Testis (tissue), 3 donors: Measurements from ENCODE around the gene ERCC3. TPM values are rescaled to one million over a fixed set of nuclear protein-coding genes. Genes with fewer than 3 reads are reported as not detected.
"Not testable (repeated sequence)": the region's sequence is repeated elsewhere in the genome, so short reads cannot be mapped to it uniquely, and the experiment has no call there.

ENCODE experiments used
- DNase-seq: peaks from one replicate; pipeline ENCODE4 v3.0.0-alpha.2; 2019
- H3K27ac ChIP-seq, 2 donors: fragments of 200-600 bp; sonication (generic); one replicate each; pipeline ENCODE4 v1.5.1; 2019
- H3K27me3 ChIP-seq: fragments of 200-600 bp; sonication (generic); one replicate; pipeline ENCODE4 v1.5.1; 2019
- H3K36me3 ChIP-seq: fragments of 200-600 bp; sonication (generic); one replicate; pipeline ENCODE4 v1.5.1; 2017; ENCODE audit warnings: low read depth; ENCODE audit errors: missing control alignments
- H3K4me1 ChIP-seq: fragments of 200-600 bp; sonication (generic); one replicate; pipeline ENCODE4 v1.5.1; 2019
- H3K4me3 ChIP-seq, 2 donors: fragments of 200-600 bp; sonication (generic); one replicate each; pipeline ENCODE4 v1.5.1; 2017 to 2019
- H3K9me3 ChIP-seq: fragments of 200-600 bp; sonication (generic); one replicate; pipeline ENCODE4 v1.5.1; 2017
- CTCF ChIP-seq, 3 experiments: fragments of 450-650 bp in 2 of 3; fragments of 200-600 bp in 1 of 3; sonication (generic) in 1 of 3; IDR thresholded peaks; one replicate each; pipeline ENCODE4 v1.5.1; 2016 to 2019; ENCODE audit warnings: antibody characterized with exemption in 3 of 3, mild to moderate bottlenecking in 2 of 3, moderate library complexity in 1 of 3
- POLR2A ChIP-seq: fragments of 450-650 bp; IDR thresholded peaks from one replicate; pipeline ENCODE4 v1.6.1; 2017; ENCODE audit warnings: antibody characterized with exemption, mild to moderate bottlenecking, moderate library complexity
- WGBS, 2 donors: methylation state at CpG; one replicate each; pipeline ENCODE4 v1.1.5; 2018; 5-methylcytosine and 5-hydroxymethylcytosine counted together
- intact Hi-C: fragments of 100-400 bp; cut with DNase I; formaldehyde crosslinking; loops from one replicate; pipeline ENCODE4 v1.15.1; 2023; ENCODE audit warnings: low total_unique reads
- polyA plus RNA-seq: library from polyadenylated mRNA; stranded (reverse); fragments of 350-450 nt; fragmentation: Illumina TruSeq; extraction: RNeasy Lipid Tissue Mini Kit (QIAGEN cat#74804); gene quantifications from one replicate; pipeline ENCODE4 v1.2.3, GENCODE V29; 2014; ENCODE audit warnings: low read depth, low replicate concordance; ENCODE audit not compliant: insufficient read depth
- total RNA-seq, 2 donors: library from RNA; depleted of rRNA; stranded (reverse); fragments of >200 nt; gene quantifications; one replicate each; pipeline ENCODE4 v1.2.3, GENCODE V29; 2016

Gene ERCC3
- total and polyA plus RNA-seq, 3 donors from 2014 or later, result 78.2 to 87.5 (median 81.2) TPM

- Histone ChIP-seq H3K9me3 (no peaks in the 10 kb centered on the region), H3K4me3 (no peak overlapping the region), H3K27ac (no peak overlapping the region), H3K4me1 (no peaks in the 10 kb centered on the region), H3K36me3 (no peaks in the 10 kb centered on the region), H3K27me3 (no peaks in the 10 kb centered on the region)
- WGBS, 2 donors, result 76 to 86% methylated on average over 8 of the region's 8 CpGs
- TF ChIP-seq CTCF (IDR thresholded peaks at IDR 0.05) (no peak), POLR2A (no peak)
- intact Hi-C loops, result no loop called here
- no peak for DNase-seq
Measured at GRCh38 chr2:127256866-127257265, 37.1 kb downstream of the ERCC3 start.

GRCh38 chr2:127256381-127256780 lies 37.6 kb downstream of the ERCC3 start:
- 85 to 93% methylated on average over 3 of the region's 3 CpGs for WGBS, 2 donors
- Histone ChIP-seq H3K36me3 (no peaks in the 10 kb centered on the region), H3K4me3 (no peak overlapping the region), H3K4me1 (no peaks in the 10 kb centered on the region), H3K27me3 (no peaks in the 10 kb centered on the region), H3K27ac (no peak overlapping the region), H3K9me3 (no peaks in the 10 kb centered on the region)
- no peak for DNase-seq
- intact Hi-C loops, result no loop called here
- no peak for TF ChIP-seq CTCF (IDR thresholded peaks at IDR 0.05)
- TF ChIP-seq POLR2A, result no peak

- no peaks in the 10 kb centered on the region for H3K27me3 ChIP-seq
- 95 to 97% methylated on average over 5 to 6 of the region's 6 CpGs for WGBS, 2 donors
- intact Hi-C loops, result no loop called here
- TF ChIP-seq POLR2A (no peak), CTCF (IDR thresholded peaks at IDR 0.05) (no peak)
- DNase-seq, result no peak
- H3K27ac ChIP-seq, result no peak overlapping the region
- H3K36me3 ChIP-seq, result no peaks in the 10 kb centered on the region
- no peak overlapping the region for H3K4me3 ChIP-seq
- H3K4me1 ChIP-seq, result no peaks in the 10 kb centered on the region
- no peaks in the 10 kb centered on the region for H3K9me3 ChIP-seq
Measured at GRCh38 chr2:127255721-127256120, 38.2 kb downstream of the ERCC3 start.

GRCh38 chr2:127255146-127255545 lies 38.8 kb downstream of the ERCC3 start:
- no peak overlapping the region for H3K27ac ChIP-seq
- H3K27me3 ChIP-seq, result no peaks in the 10 kb centered on the region
- TF ChIP-seq POLR2A (no peak), CTCF (IDR thresholded peaks at IDR 0.05) (no peak)
- no peaks in the 10 kb centered on the region for H3K4me1 ChIP-seq
- intact Hi-C loops, result no loop called here
- 37 to 47% methylated on average over 2 of the region's 2 CpGs for WGBS, 2 donors
- DNase-seq, result no peak
- H3K9me3 ChIP-seq, result no peaks in the 10 kb centered on the region
- H3K4me3 ChIP-seq, result no peak overlapping the region
- H3K36me3 ChIP-seq, result no peaks in the 10 kb centered on the region

GRCh38 chr2:127254386-127254981 lies 39.5 kb downstream of the ERCC3 start:
- no peak overlapping the region for H3K4me3 ChIP-seq
- no peak for TF ChIP-seq POLR2A
- no peak for TF ChIP-seq CTCF (IDR thresholded peaks at IDR 0.05)
- H3K27me3 ChIP-seq, result no peaks in the 10 kb centered on the region
- intact Hi-C loops, result no loop called here
- H3K36me3 ChIP-seq, result no peaks in the 10 kb centered on the region
- H3K9me3 ChIP-seq, result no peaks in the 10 kb centered on the region
- H3K27ac ChIP-seq, result no peak overlapping the region
- no peaks in the 10 kb centered on the region for H3K4me1 ChIP-seq
- DNase-seq, result no peak
- WGBS, 2 donors, result 76 to 81% methylated on average over 7 of the region's 7 CpGs

GRCh38 chr2:127241184-127241583 lies 52.8 kb downstream of the ERCC3 start:
- WGBS, 2 donors, result 81 to 89% methylated on average over 2 of the region's 2 CpGs
- H3K4me1 ChIP-seq, intact Hi-C loops: not testable (repeated sequence)

More at GRCh38 chr2:127241184-127241583, 52.8 kb downstream of the ERCC3 start:
- not testable (repeated sequence) for DNase-seq, H3K9me3 ChIP-seq, H3K4me3 ChIP-seq, H3K27ac ChIP-seq, H3K36me3 ChIP-seq, H3K27me3 ChIP-seq
